Measurements from ENCODE around the gene GRSF1.

The GRSF1 gene

GRCh38 chr4:70863099-70863790 is 23.6 kb upstream of the GRSF1 start:
- no peak for TF ChIP-seq REST (IDR thresholded peaks at IDR 0.05; ENCODE audit: low read depth)

- TF ChIP-seq USF1 (IDR thresholded peaks at IDR 0.05) (no peak), EP300 (IDR thresholded peaks at IDR 0.05; ENCODE audit: borderline replicate concordance) (no peak), NFIC (IDR thresholded peaks at IDR 0.05) (no peak), TEAD4 (IDR thresholded peaks at IDR 0.05) (no peak), MAX (IDR thresholded peaks at IDR 0.05) (no peak), YY1 (IDR thresholded peaks at IDR 0.05; ENCODE audit: low read depth) (no peak), FOXM1 (IDR thresholded peaks at IDR 0.05; ENCODE audit: borderline replicate concordance, low read depth) (no peak), TAF1 (IDR thresholded peaks at IDR 0.05; ENCODE audit: low read depth) (no peak), TCF12 (IDR thresholded peaks at IDR 0.05; ENCODE audit: low read depth) (no peak), RAD21 (IDR thresholded peaks at IDR 0.05; ENCODE audit: low read depth) (no peak), REST (IDR thresholded peaks at IDR 0.05; ENCODE audit: low read depth) (no peak), CREB1 (IDR thresholded peaks at IDR 0.05; ENCODE audit: low read depth) (no peak), ZBTB7A (IDR thresholded peaks at IDR 0.05; ENCODE audit: low read depth) (no peak), CEBPB (IDR thresholded peaks at IDR 0.05) (no peak), EGR1 (IDR thresholded peaks at IDR 0.05) (no peak)
Observed at GRCh38 chr4:70859066-70859465, 19.4 kb upstream of the GRSF1 start.

- TF ChIP-seq EP300 (IDR thresholded peaks at IDR 0.05; ENCODE audit: borderline replicate concordance) (no peak), USF1 (IDR thresholded peaks at IDR 0.05) (no peak), CEBPB (IDR thresholded peaks at IDR 0.05) (no peak), REST (IDR thresholded peaks at IDR 0.05; ENCODE audit: low read depth) (no peak), TCF12 (IDR thresholded peaks at IDR 0.05; ENCODE audit: low read depth) (no peak), EGR1 (IDR thresholded peaks at IDR 0.05) (no peak), TEAD4 (IDR thresholded peaks at IDR 0.05) (no peak), CREB1 (IDR thresholded peaks at IDR 0.05; ENCODE audit: low read depth) (no peak), NFIC (IDR thresholded peaks at IDR 0.05) (no peak), MAX (IDR thresholded peaks at IDR 0.05) (no peak), YY1 (IDR thresholded peaks at IDR 0.05; ENCODE audit: low read depth) (no peak), ZBTB7A (IDR thresholded peaks at IDR 0.05; ENCODE audit: low read depth) (no peak), TAF1 (IDR thresholded peaks at IDR 0.05; ENCODE audit: low read depth) (no peak), FOXM1 (IDR thresholded peaks at IDR 0.05; ENCODE audit: borderline replicate concordance, low read depth) (no peak), RAD21 (IDR thresholded peaks at IDR 0.05; ENCODE audit: low read depth) (no peak)
Observed at GRCh38 chr4:70858454-70858853, 18.8 kb upstream of the GRSF1 start.

GRCh38 chr4:70855464-70855863 is 15.8 kb upstream of the GRSF1 start:
- TF ChIP-seq TEAD4 (IDR thresholded peaks at IDR 0.05) (no peak), CREB1 (IDR thresholded peaks at IDR 0.05; ENCODE audit: low read depth) (no peak), RAD21 (IDR thresholded peaks at IDR 0.05; ENCODE audit: low read depth) (no peak), EP300 (IDR thresholded peaks at IDR 0.05; ENCODE audit: borderline replicate concordance) (no peak), FOXM1 (IDR thresholded peaks at IDR 0.05; ENCODE audit: borderline replicate concordance, low read depth) (no peak), YY1 (IDR thresholded peaks at IDR 0.05; ENCODE audit: low read depth) (no peak), REST (IDR thresholded peaks at IDR 0.05; ENCODE audit: low read depth) (no peak), TCF12 (IDR thresholded peaks at IDR 0.05; ENCODE audit: low read depth) (no peak), TAF1 (IDR thresholded peaks at IDR 0.05; ENCODE audit: low read depth) (no peak), MAX (IDR thresholded peaks at IDR 0.05) (no peak), CEBPB (IDR thresholded peaks at IDR 0.05) (no peak), USF1 (IDR thresholded peaks at IDR 0.05) (no peak), EGR1 (IDR thresholded peaks at IDR 0.05) (no peak), NFIC (IDR thresholded peaks at IDR 0.05) (no peak), ZBTB7A (IDR thresholded peaks at IDR 0.05; ENCODE audit: low read depth) (no peak)
